Measurements from ENCODE around the gene RNF112.
A peak's percentile ranks its signal among the peaks of the same experiment; 100 is the strongest.

Gene RNF112

DNA sequence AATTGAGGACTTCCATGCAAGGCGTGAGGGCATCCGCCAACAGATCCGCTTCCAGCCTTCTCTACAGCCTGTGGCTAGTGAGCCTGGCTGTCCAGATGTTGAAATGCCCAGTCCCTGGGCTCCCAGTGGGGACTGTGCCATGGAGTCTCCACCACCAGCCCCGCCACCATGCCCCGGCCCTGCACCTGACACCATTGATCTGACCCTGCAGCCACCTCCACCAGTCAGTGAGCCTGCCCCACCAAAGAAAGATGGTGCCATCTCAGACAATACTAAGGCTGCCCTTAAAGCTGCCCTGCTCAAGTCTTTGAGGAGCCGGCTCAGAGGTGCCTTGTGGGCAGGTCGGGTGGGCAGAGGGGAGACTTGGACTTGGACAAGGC, 29.7 kb upstream of the RNF112 start:
- Mint-ChIP-seq H3K27ac (no peak overlapping the region), H3K36me3 (peaks cover 7% of the 10 kb centered on the region), H3K9me3 (ENCODE audit: low read depth) (no peaks in the 10 kb centered on the region), H3K4me3 (no peak overlapping the region), H3K27me3 (peaks cover 1% of the 10 kb centered on the region), H3K4me1 (ENCODE audit: low read depth) (peaks cover 14% of the 10 kb centered on the region)

DNA sequence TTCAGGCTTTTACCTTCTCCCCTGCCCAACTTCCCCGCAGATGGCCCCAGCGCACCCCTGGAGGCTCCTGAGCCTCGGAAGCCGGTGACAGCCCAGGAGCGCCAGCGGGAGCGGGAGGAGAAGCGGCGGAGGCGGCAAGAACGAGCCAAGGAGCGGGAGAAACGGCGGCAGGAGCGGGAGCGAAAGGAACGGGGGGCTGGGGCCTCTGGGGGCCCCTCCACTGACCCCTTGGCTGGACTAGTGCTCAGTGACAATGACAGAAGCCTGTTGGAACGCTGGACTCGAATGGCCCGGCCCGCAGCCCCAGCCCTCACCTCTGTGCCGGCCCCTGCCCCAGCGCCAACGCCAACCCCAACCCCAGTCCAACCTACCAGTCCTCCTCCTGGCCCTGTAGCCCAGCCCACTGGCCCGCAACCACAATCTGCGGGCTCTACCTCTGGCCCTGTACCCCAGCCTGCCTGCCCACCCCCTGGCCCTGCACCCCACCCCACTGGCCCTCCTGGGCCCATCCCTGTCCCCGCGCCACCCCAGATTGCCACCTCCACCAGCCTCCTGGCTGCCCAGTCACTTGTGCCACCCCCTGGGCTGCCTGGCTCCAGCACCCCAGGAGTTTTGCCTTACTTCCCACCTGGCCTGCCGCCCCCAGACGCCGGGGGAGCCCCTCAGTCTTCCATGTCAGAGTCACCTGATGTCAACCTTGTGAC, 29.1 kb upstream of the RNF112 start:
- Mint-ChIP-seq H3K9me3 (ENCODE audit: low read depth) (no peaks in the 10 kb centered on the region), H3K36me3 (peaks cover 7% of the 10 kb centered on the region), H3K27ac (no peak overlapping the region), H3K4me1 (ENCODE audit: low read depth) (peaks cover 12% of the 10 kb centered on the region), H3K4me3 (no peak overlapping the region), H3K27me3 (peaks cover 2% of the 10 kb centered on the region)

DNA sequence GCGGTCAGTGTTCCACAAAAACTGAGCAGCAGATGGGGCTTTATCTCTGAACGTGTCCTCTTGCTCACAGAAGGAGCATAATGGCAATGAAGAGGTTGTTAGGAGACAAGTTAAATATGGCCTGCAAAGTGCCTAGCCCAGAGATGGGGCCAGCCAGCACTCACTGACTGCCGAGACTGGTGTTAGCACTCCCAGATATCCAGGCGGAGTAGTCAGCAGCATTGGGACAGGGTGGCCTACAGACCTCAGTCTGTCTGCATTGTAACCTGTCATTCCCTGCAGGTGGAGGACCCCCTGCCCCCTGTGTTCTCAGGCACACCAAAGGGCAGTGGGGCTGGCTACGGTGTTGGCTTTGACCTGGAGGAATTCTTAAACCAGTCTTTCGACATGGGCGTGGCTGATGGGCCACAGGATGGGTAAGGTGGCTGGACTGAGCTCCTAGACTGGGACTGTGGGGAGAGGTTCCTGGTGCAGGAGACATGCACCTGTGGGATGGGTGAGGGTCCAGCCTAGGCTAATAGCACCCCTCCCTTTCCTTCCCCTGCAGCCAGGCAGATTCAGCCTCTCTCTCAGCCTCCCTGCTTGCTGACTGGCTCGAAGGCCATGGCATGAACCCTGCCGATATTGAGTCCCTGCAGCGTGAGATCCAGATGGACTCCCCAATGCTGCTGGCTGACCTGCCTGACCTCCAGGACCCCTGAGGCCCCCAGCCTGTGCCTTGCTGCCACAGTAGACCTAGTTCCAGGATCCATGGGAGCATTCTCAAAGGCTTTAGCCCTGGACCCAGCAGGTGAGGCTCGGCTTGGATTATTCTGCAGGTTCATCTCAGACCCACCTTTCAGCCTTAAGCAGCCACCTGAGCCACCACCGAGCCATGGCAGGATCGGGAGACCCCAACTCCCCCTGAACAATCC, 28.2 kb upstream of the RNF112 start:
- H3K4me1 Mint-ChIP-seq (ENCODE audit: low read depth): peaks cover 10% of the 10 kb centered on the region
- H3K36me3 Mint-ChIP-seq: peaks cover 7% of the 10 kb centered on the region
- peaks cover 2% of the 10 kb centered on the region for H3K27me3 Mint-ChIP-seq
- H3K4me3 Mint-ChIP-seq: no peak overlapping the region
- no peaks in the 10 kb centered on the region for H3K9me3 Mint-ChIP-seq (ENCODE audit: low read depth)
- H3K27ac Mint-ChIP-seq: no peak overlapping the region

- Mint-ChIP-seq H3K4me1 (ENCODE audit: low read depth) (peaks cover 14% of the 10 kb centered on the region), H3K27me3 (peaks cover 4% of the 10 kb centered on the region), H3K36me3 (peaks cover 7% of the 10 kb centered on the region), H3K27ac (no peak overlapping the region), H3K9me3 (ENCODE audit: low read depth) (no peaks in the 10 kb centered on the region), H3K4me3 (no peak overlapping the region)
These were observed 27.2 kb upstream of the RNF112 start for GRCh38 chr17:19383681-19384470.

- H3K27me3 Mint-ChIP-seq: peaks cover 4% of the 10 kb centered on the region
- H3K4me1 Mint-ChIP-seq (ENCODE audit: low read depth): peaks cover 14% of the 10 kb centered on the region
- H3K27ac Mint-ChIP-seq: no peak overlapping the region
- H3K9me3 Mint-ChIP-seq (ENCODE audit: low read depth): no peaks in the 10 kb centered on the region
- no peak overlapping the region for H3K4me3 Mint-ChIP-seq
- H3K36me3 Mint-ChIP-seq: peaks cover 7% of the 10 kb centered on the region
These were observed 26.2 kb upstream of the RNF112 start for GRCh38 chr17:19384723-19385391.

GRCh38 chr17:19385521-19385983, 25.5 kb upstream of the RNF112 start:
- peaks cover 4% of the 10 kb centered on the region for H3K27me3 Mint-ChIP-seq
- H3K9me3 Mint-ChIP-seq (ENCODE audit: low read depth): no peaks in the 10 kb centered on the region
- peaks cover 14% of the 10 kb centered on the region for H3K4me1 Mint-ChIP-seq (ENCODE audit: low read depth)
- H3K36me3 Mint-ChIP-seq: peaks cover 5% of the 10 kb centered on the region
- no peak overlapping the region for H3K4me3 Mint-ChIP-seq
- H3K27ac Mint-ChIP-seq: no peak overlapping the region

GRCh38 chr17:19386051-19386929, 24.7 kb upstream of the RNF112 start:
- Mint-ChIP-seq H3K4me3 (no peak overlapping the region), H3K27me3 (peaks cover 4% of the 10 kb centered on the region), H3K36me3 (peaks cover 5% of the 10 kb centered on the region), H3K27ac (no peak overlapping the region), H3K4me1 (ENCODE audit: low read depth) (peaks cover 14% of the 10 kb centered on the region), H3K9me3 (ENCODE audit: low read depth) (no peaks in the 10 kb centered on the region)

- peak within 1 kb of the TSS; percentile 42 for H3K4me3 Mint-ChIP-seq
- H3K27me3 Mint-ChIP-seq: peaks cover 4% of the 10 kb centered on the region
These were observed 23.8 kb upstream of the RNF112 start, which contains the start of gene MFAP4 for GRCh38 chr17:19386974-19387920. TSS of gene MFAP4 (minus strand) at chr17:19387190. CDS start at chr17:19387155, 35 bp downstream.

GRCh38 chr17:19387921-19388521, 23.0 kb upstream of the RNF112 start:
- Mint-ChIP-seq H3K9me3 (ENCODE audit: low read depth) (no peaks in the 10 kb centered on the region), H3K36me3 (peaks cover 5% of the 10 kb centered on the region), H3K27ac (no peak overlapping the region)

More at GRCh38 chr17:19386974-19387920, 23.8 kb upstream of the RNF112 start, which contains the start of gene MFAP4:
- Mint-ChIP-seq H3K4me1 (ENCODE audit: low read depth) (peaks cover 14% of the 10 kb centered on the region), H3K27ac (no peak within 1 kb of the TSS), H3K9me3 (ENCODE audit: low read depth) (no peaks in the 10 kb centered on the region), H3K36me3 (peaks cover 5% of the 10 kb centered on the region)

GRCh38 chr17:19388791-19389785, 21.9 kb upstream of the RNF112 start:
- peaks cover 5% of the 10 kb centered on the region for H3K36me3 Mint-ChIP-seq
- peaks cover 4% of the 10 kb centered on the region for H3K27me3 Mint-ChIP-seq
- H3K27ac Mint-ChIP-seq: no peak overlapping the region
- H3K4me1 Mint-ChIP-seq (ENCODE audit: low read depth): peaks cover 14% of the 10 kb centered on the region
- no peak overlapping the region for H3K4me3 Mint-ChIP-seq
- H3K9me3 Mint-ChIP-seq (ENCODE audit: low read depth): no peaks in the 10 kb centered on the region

More at GRCh38 chr17:19387921-19388521, 23.0 kb upstream of the RNF112 start:
- Mint-ChIP-seq H3K4me1 (ENCODE audit: low read depth) (peaks cover 14% of the 10 kb centered on the region), H3K4me3 (peak overlapping the region; percentile 42), H3K27me3 (peaks cover 4% of the 10 kb centered on the region)

GRCh38 chr17:19390951-19391350, 20.1 kb upstream of the RNF112 start:
- H3K36me3 Mint-ChIP-seq: no peaks in the 10 kb centered on the region
- H3K27ac Mint-ChIP-seq: no peak overlapping the region
- no peaks in the 10 kb centered on the region for H3K9me3 Mint-ChIP-seq (ENCODE audit: low read depth)
- H3K4me1 Mint-ChIP-seq (ENCODE audit: low read depth): peaks cover 11% of the 10 kb centered on the region
- no peak overlapping the region for H3K4me3 Mint-ChIP-seq
- peaks cover 4% of the 10 kb centered on the region for H3K27me3 Mint-ChIP-seq
